ENCODE results near the gene LRRFIP1. TPM values are rescaled to one million over a fixed set of nuclear protein-coding genes. Genes with fewer than 3 reads are reported as not detected.

Gene LRRFIP1
- total and polyA plus RNA-seq, 2 donors (not counting 3 experiments of a cell fraction or from before 2014, with no cell fraction given): 39.2 to 179 TPM

DNA sequence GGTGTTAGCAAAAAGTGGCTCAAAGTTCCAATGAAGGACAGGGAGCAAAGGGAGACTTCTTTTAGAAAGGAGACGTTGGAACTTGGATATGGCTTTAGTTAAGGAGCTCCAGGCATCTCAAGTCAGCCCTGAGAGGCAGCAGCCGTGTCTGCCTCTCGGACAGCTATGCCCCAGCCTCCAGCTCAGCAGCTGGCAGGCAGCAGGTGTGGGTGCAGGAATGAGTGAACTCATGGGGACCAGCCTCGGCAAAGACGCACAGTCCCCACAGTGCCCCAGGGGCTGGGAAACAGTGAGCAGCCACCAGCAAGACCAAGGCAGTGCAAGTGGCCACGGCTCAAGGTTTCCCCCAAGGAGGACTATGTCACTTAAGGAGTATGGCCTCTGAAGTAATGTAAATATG lies 1.6 kb upstream of the LRRFIP1 start:
- ChIA-PET CTCF (interaction anchor here (0.9 to 1.7 kb wide), 5 partner anchors 9 to 119 kb away, joined by 3 to 5 read pairs (median 4); no protein-coding TSS in a partner anchor), POLR2A (no interaction called here)
- H3K36me3 ChIP-seq (ENCODE audit: control insufficient read depth in 2 of 2, extremely low read depth in 1 of 2, insufficient read depth in 2 of 2, low read length in 2 of 2): no peaks in the 10 kb centered on the region
- no peak overlapping the region for H3K4me3 ChIP-seq (replicated peaks in 1 of 3; ENCODE audit: insufficient read depth in 1 of 3, low read depth in 1 of 3, low read length in 3 of 3)
- no peak overlapping the region for H3K9ac ChIP-seq (replicated peaks; ENCODE audit: extremely low read depth, insufficient read depth, low read length)
- no peak overlapping the region for H3K4me2 ChIP-seq (ENCODE audit: insufficient read depth, low read length)
- TF ChIP-seq, protein P1, sequence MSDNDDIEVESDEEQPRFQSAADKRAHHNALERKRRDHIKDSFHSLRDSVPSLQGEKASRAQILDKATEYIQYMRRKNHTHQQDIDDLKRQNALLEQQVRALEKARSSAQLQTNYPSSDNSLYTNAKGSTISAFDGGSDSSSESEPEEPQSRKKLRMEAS (IDR thresholded peaks at IDR 0.05; ENCODE audit: insufficient read depth, insufficient read length): no peak
- TF ChIP-seq FOS (IDR thresholded peaks at IDR 0.05; ENCODE audit: borderline replicate concordance, insufficient read depth, low read length) (no peak), MYC (IDR thresholded peaks at IDR 0.05; ENCODE audit: low read depth, low read length) (no peak), POLR2A (IDR thresholded peaks at IDR 0.05; ENCODE audit: low read depth, low read length) (no peak), JUN (IDR thresholded peaks at IDR 0.05; ENCODE audit: borderline replicate concordance, insufficient read depth, insufficient read length, low read depth) (no peak), POLR2AphosphoS5 (IDR thresholded peaks at IDR 0.05; ENCODE audit: insufficient read depth, low read depth, low read length) (no peak), GATA2 (IDR thresholded peaks at IDR 0.05; ENCODE audit: insufficient read depth, insufficient read length, low read depth, low read length) (no peak), EZH2 (IDR thresholded peaks at IDR 0.05; ENCODE audit: borderline replicate concordance, low read depth, low read length, severe bottlenecking) (no peak)
- TF ChIP-seq, protein P2, sequence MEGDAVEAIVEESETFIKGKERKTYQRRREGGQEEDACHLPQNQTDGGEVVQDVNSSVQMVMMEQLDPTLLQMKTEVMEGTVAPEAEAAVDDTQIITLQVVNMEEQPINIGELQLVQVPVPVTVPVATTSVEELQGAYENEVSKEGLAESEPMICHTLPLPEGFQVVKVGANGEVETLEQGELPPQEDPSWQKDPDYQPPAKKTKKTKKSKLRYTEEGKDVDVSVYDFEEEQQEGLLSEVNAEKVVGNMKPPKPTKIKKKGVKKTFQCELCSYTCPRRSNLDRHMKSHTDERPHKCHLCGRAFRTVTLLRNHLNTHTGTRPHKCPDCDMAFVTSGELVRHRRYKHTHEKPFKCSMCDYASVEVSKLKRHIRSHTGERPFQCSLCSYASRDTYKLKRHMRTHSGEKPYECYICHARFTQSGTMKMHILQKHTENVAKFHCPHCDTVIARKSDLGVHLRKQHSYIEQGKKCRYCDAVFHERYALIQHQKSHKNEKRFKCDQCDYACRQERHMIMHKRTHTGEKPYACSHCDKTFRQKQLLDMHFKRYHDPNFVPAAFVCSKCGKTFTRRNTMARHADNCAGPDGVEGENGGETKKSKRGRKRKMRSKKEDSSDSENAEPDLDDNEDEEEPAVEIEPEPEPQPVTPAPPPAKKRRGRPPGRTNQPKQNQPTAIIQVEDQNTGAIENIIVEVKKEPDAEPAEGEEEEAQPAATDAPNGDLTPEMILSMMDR (IDR thresholded peaks at IDR 0.05; ENCODE audit: extremely low read depth in 1 of 2, insufficient read depth in 1 of 2, low read depth in 1 of 2, low read length in 2 of 2): no peak
- H3K4me1 ChIP-seq (ENCODE audit: control insufficient read depth, extremely low read depth, insufficient read depth, low read length): peaks cover 13% of the 10 kb centered on the region
- no peak overlapping the region for H2AFZ ChIP-seq (ENCODE audit: low read depth, low read length)
- no peak overlapping the region for H3K27ac ChIP-seq (ENCODE audit: insufficient read depth, low read depth, low read length)
- dilution Hi-C loops (cut with MboI; ENCODE audit: extremely low pct_ligation_motif_present, low sequenced_read_pairs): no loop called here
- DNase-seq (ENCODE audit: low read depth, low spot score): no peak
- H3K9me1 ChIP-seq (replicated peaks; ENCODE audit: control insufficient read depth, extremely low read depth, insufficient read depth, low read length): no peaks in the 10 kb centered on the region
- no peaks in the 10 kb centered on the region for H3K79me2 ChIP-seq (ENCODE audit: control insufficient read depth, insufficient read depth, low read length)
- H3K27me3 ChIP-seq (ENCODE audit: control insufficient read depth in 2 of 2, insufficient read depth in 2 of 2, low read length in 2 of 2): no peaks in the 10 kb centered on the region
- BruUV-seq (replicated peaks): no TSS peak
- no peak for FAIRE-seq
- no peaks in the 10 kb centered on the region for H4K20me1 ChIP-seq (replicated peaks; ENCODE audit: control insufficient read depth, extremely low read depth, insufficient read depth, low read length)
- no peaks in the 10 kb centered on the region for H3K9me3 ChIP-seq (replicated peaks; ENCODE audit: control insufficient read depth, insufficient read depth, low read length)
- intact Hi-C loops (cut with micrococcal nuclease): no loop called here

Measured in endothelial cell of umbilical vein (primary cell).